Lung (tissue), 12 donors: ENCODE measurements around the gene NRG2. TPM values are rescaled to one million over a fixed set of nuclear protein-coding genes. Genes with fewer than 3 reads are reported as not detected.

ENCODE experiments used
- ATAC-seq: fragments of 200-7000 bp; cut with Tn5 transposase; one replicate; pipeline ENCODE4 v1.9.1; 2020; ENCODE audit warnings: moderate number of reproducible peaks; ENCODE audit not compliant: insufficient read depth, low FRiP score
- DNase-seq, 3 donors: peaks; one replicate each; pipeline ENCODE4 v3.0.0-alpha.2; 2013 to 2017
- H3K27ac ChIP-seq, 2 donors: one replicate each; pipeline ENCODE4 v1.5.1; 2013; ENCODE audit warnings: mild to moderate bottlenecking in 2 of 2, moderate library complexity in 2 of 2, control low read depth in 1 of 2, inconsistent platforms in 1 of 2, low read depth in 1 of 2, low read length in 1 of 2
- H3K27me3 ChIP-seq, 3 donors: one replicate each; pipeline ENCODE4 v1.5.1; 2013; ENCODE audit warnings: low read length in 2 of 3; ENCODE audit not compliant: control insufficient read depth in 3 of 3, insufficient read depth in 3 of 3
- H3K36me3 ChIP-seq, 4 donors: one replicate each; pipeline ENCODE4 v1.5.1; 2013; ENCODE audit warnings: low read length in 4 of 4, mild to moderate bottlenecking in 1 of 4, moderate library complexity in 1 of 4; ENCODE audit not compliant: control insufficient read depth in 4 of 4, insufficient read depth in 4 of 4
- H3K4me1 ChIP-seq, 5 donors: one replicate each; pipeline ENCODE4 v1.5.1; 2013; ENCODE audit warnings: low read length in 5 of 5, mild to moderate bottlenecking in 2 of 5, moderate library complexity in 1 of 5; ENCODE audit not compliant: control insufficient read depth in 5 of 5, insufficient read depth in 5 of 5
- H3K4me3 ChIP-seq: one replicate; pipeline ENCODE4 v1.5.1; 2013; ENCODE audit warnings: mild to moderate bottlenecking, control low read depth, moderate library complexity
- H3K9ac ChIP-seq, 2 donors: one replicate each; pipeline ENCODE4 v1.5.1; 2013; ENCODE audit warnings: low read length in 2 of 2, control low read depth in 1 of 2; ENCODE audit not compliant: insufficient read depth in 1 of 2
- H3K9me3 ChIP-seq, 4 donors: one replicate each; pipeline ENCODE4 v1.5.1; 2013; ENCODE audit warnings: low read length in 3 of 4, mild to moderate bottlenecking in 1 of 4, moderate library complexity in 1 of 4; ENCODE audit not compliant: control insufficient read depth in 4 of 4, insufficient read depth in 3 of 4
- CTCF ChIP-seq: IDR thresholded peaks from 2 replicates; pipeline ENCODE4 v1.5.1; 2012; ENCODE audit warnings: mild to moderate bottlenecking; ENCODE audit errors: control extremely low read depth, extremely low read depth
- WGBS, 2 donors: extraction: QIAGEN DNeasy Blood & Tissue Kit; methylation state at CpG; one replicate each; pipeline ENCODE4 v1.1.7; 2013; 5-methylcytosine and 5-hydroxymethylcytosine counted together
- polyA plus RNA-seq, 2 donors: library from polyadenylated mRNA; stranded (reverse); fragments of 200-250 nt; gene quantifications; one replicate each; pipeline ENCODE4 v1.2.1, GENCODE V29; 2013
- total RNA-seq, 2 donors: library from RNA; depleted of rRNA in 1 of 2; stranded (reverse); fragments of >200 nt in 1 of 2; gene quantifications; one replicate each; pipeline ENCODE4 v1.2.1, GENCODE V29; 2014 to 2021
- donor health status: control.
- donor health status: control.
- donor health status: Bipolar disorder and iron deficiency.
- donor health status: healthy.
- donor health status: DM: yes; HTN: yes; CAD: no.

Gene NRG2
- total and polyA plus RNA-seq, 4 donors: 0.41 to 3.0 (median 1.0) TPM

- Histone ChIP-seq H3K9me3 (peaks cover 0 to 4% (median 0%) of the 10 kb centered on the region in 4 donors), H3K27ac (no peak overlapping the region), H3K4me1 (peaks cover 0 to 17% (median 0%) of the 10 kb centered on the region in 5 donors), H3K9ac (no peak overlapping the region), H3K4me3 (no peak overlapping the region), H3K27me3 (no peaks in the 10 kb centered on the region), H3K36me3 (peaks cover 0 to 12% (median 0%) of the 10 kb centered on the region in 4 donors)
- WGBS, 2 donors: 83 to 85% methylated on average over 4 of the region's 4 CpGs
- ATAC-seq: no peak
- TF ChIP-seq CTCF: no peak
- DNase-seq: no peak
Observed at GRCh38 chr5:139888370-139888769, 154.7 kb downstream of the NRG2 start.

- 83 to 85% methylated on average over 2 of the region's 2 CpGs for WGBS, 2 donors
- no peak for TF ChIP-seq CTCF
- no peak for ATAC-seq
- H3K9ac ChIP-seq: no peak overlapping the region
- DNase-seq: no peak
- H3K27me3 ChIP-seq: no peaks in the 10 kb centered on the region
- peaks cover 0 to 1% (median 0%) of the 10 kb centered on the region in 4 donors for H3K9me3 ChIP-seq
- peaks cover 0 to 12% (median 0%) of the 10 kb centered on the region in 4 donors for H3K36me3 ChIP-seq
- no peak overlapping the region for H3K27ac ChIP-seq
- no peak overlapping the region for H3K4me3 ChIP-seq
- peaks cover 0 to 38% (median under 1%) of the 10 kb centered on the region in 5 donors for H3K4me1 ChIP-seq
Observed at GRCh38 chr5:139886213-139886612, 156.9 kb downstream of the NRG2 start.

- Histone ChIP-seq H3K4me3 (no peak overlapping the region), H3K27me3 (no peaks in the 10 kb centered on the region), H3K27ac (no peak overlapping the region), H3K9ac (no peak overlapping the region), H3K4me1 (peaks cover 0 to 42% (median 4%) of the 10 kb centered on the region in 5 donors), H3K36me3 (peaks cover 0 to 12% (median 0%) of the 10 kb centered on the region in 4 donors), H3K9me3 (peaks cover 0 to 1% (median 0%) of the 10 kb centered on the region in 4 donors)
- no peak for TF ChIP-seq CTCF
- 94 to 95% methylated on average over 4 of the region's 4 CpGs for WGBS, 2 donors
- DNase-seq (no peak), ATAC-seq (no peak)
Observed at GRCh38 chr5:139885857-139886208, 157.3 kb downstream of the NRG2 start.

- Histone ChIP-seq H3K9ac (no peak overlapping the region), H3K9me3 (peaks cover 0 to 1% (median 0%) of the 10 kb centered on the region in 4 donors), H3K27ac (no peak overlapping the region), H3K36me3 (peaks cover 0 to 12% (median 0%) of the 10 kb centered on the region in 4 donors), H3K27me3 (no peaks in the 10 kb centered on the region), H3K4me1 (peaks cover 0 to 47% (median 7%) of the 10 kb centered on the region in 5 donors), H3K4me3 (no peak overlapping the region)
- WGBS, 2 donors: 90 to 93% methylated on average over 15 of the region's 15 CpGs
- DNase-seq: no peak
- no peak for TF ChIP-seq CTCF
- no peak for ATAC-seq
Observed at GRCh38 chr5:139885172-139885856, 157.8 kb downstream of the NRG2 start.
